ENCODE measurements around the gene IMP4.

The IMP4 gene

GRCh38 chr2:130335226-130335625 is 7.5 kb upstream of the IMP4 start:
- DNase-seq (ENCODE audit: low read depth, low spot score) = no peak
- no peak overlapping the region for H3K4me3 ChIP-seq (ENCODE audit: low read length)

- DNase-seq (ENCODE audit: low read depth, low spot score) = no peak
- H3K4me3 ChIP-seq (ENCODE audit: low read length) = no peak overlapping the region
Measured at GRCh38 chr2:130336150-130336876, 6.4 kb upstream of the IMP4 start.

- DNase-seq (ENCODE audit: low read depth, low spot score) = no peak
- H3K4me3 ChIP-seq (ENCODE audit: low read length) = no peak overlapping the region
Measured at GRCh38 chr2:130336877-130337734, 5.6 kb upstream of the IMP4 start.

- no peak for DNase-seq (ENCODE audit: low read depth, low spot score)
Measured at GRCh38 chr2:130337735-130338325, 4.9 kb upstream of the IMP4 start.

GRCh38 chr2:130338793-130339345 is 3.8 kb upstream of the IMP4 start:
- H3K4me3 ChIP-seq (ENCODE audit: low read length) = no peak overlapping the region
- DNase-seq (ENCODE audit: low read depth, low spot score) = no peak

More at GRCh38 chr2:130337735-130338325, 4.9 kb upstream of the IMP4 start:
- no peak overlapping the region for H3K4me3 ChIP-seq (ENCODE audit: low read length)

- DNase-seq (ENCODE audit: low read depth, low spot score) = no peak
- no peak overlapping the region for H3K4me3 ChIP-seq (ENCODE audit: low read length)
Measured at GRCh38 chr2:130339885-130340745, 2.6 kb upstream of the IMP4 start.

GRCh38 chr2:130341562-130342019 is 1.1 kb upstream of the IMP4 start:
- DNase-seq (ENCODE audit: low read depth, low spot score) = no peak
- H3K4me3 ChIP-seq (ENCODE audit: low read length) = peak overlapping the region; percentile 74

GRCh38 chr2:130342020-130342532 is 621 bp upstream of the IMP4 start:
- H3K4me3 ChIP-seq (ENCODE audit: low read length) = peak overlapping the region; percentile 74
- DNase-seq (ENCODE audit: low read depth, low spot score) = peak; percentile 77

GRCh38 chr2:130344578-130344977 is 1.9 kb downstream of the IMP4 start:
- DNase-seq (ENCODE audit: low read depth, low spot score) = no peak
- H3K4me3 ChIP-seq (ENCODE audit: low read length) = no peak overlapping the region

- H3K4me3 ChIP-seq (ENCODE audit: low read length) = no peak overlapping the region
- no peak for DNase-seq (ENCODE audit: low read depth, low spot score)
Measured at GRCh38 chr2:130345091-130345490, 2.4 kb downstream of the IMP4 start.

- H3K4me3 ChIP-seq (ENCODE audit: low read length) = no peak overlapping the region
Measured at GRCh38 chr2:130345611-130346010, 2.9 kb downstream of the IMP4 start.

GRCh38 chr2:130346041-130346740 is 3.5 kb downstream of the IMP4 start:
- no peak for DNase-seq (ENCODE audit: low read depth, low spot score)
- H3K4me3 ChIP-seq (ENCODE audit: low read length) = no peak overlapping the region

More at GRCh38 chr2:130345611-130346010, 2.9 kb downstream of the IMP4 start:
- DNase-seq (ENCODE audit: low read depth, low spot score) = no peak

- H3K4me3 ChIP-seq (ENCODE audit: low read length) = no peak overlapping the region
- DNase-seq (ENCODE audit: low read depth, low spot score) = no peak
Measured at GRCh38 chr2:130346741-130347066, 4.0 kb downstream of the IMP4 start.

GRCh38 chr2:130347220-130347925 is 4.7 kb downstream of the IMP4 start:
- no peak for DNase-seq (ENCODE audit: low read depth, low spot score)
- no peak overlapping the region for H3K4me3 ChIP-seq (ENCODE audit: low read length)

- H3K4me3 ChIP-seq (ENCODE audit: low read length) = no peak overlapping the region
- no peak for DNase-seq (ENCODE audit: low read depth, low spot score)
Measured at GRCh38 chr2:130349174-130349573, 6.5 kb downstream of the IMP4 start.

- DNase-seq (ENCODE audit: low read depth, low spot score) = no peak
- no peak overlapping the region for H3K4me3 ChIP-seq (ENCODE audit: low read length)
Measured at GRCh38 chr2:130351711-130352110, 9.0 kb downstream of the IMP4 start.

- no peak overlapping the region for H3K4me3 ChIP-seq (ENCODE audit: low read length)
- no peak for DNase-seq (ENCODE audit: low read depth, low spot score)
Measured at GRCh38 chr2:130352237-130352636, 9.5 kb downstream of the IMP4 start.

Measured in Jurkat, Clone E6-1 (cell line).